ENCODE data around the gene NCOA7.
"Not testable (repeated sequence)": the region's sequence is repeated elsewhere in the genome, so short reads cannot be mapped to it uniquely, and the experiment has no call there.

NCOA7 gene

DNA sequence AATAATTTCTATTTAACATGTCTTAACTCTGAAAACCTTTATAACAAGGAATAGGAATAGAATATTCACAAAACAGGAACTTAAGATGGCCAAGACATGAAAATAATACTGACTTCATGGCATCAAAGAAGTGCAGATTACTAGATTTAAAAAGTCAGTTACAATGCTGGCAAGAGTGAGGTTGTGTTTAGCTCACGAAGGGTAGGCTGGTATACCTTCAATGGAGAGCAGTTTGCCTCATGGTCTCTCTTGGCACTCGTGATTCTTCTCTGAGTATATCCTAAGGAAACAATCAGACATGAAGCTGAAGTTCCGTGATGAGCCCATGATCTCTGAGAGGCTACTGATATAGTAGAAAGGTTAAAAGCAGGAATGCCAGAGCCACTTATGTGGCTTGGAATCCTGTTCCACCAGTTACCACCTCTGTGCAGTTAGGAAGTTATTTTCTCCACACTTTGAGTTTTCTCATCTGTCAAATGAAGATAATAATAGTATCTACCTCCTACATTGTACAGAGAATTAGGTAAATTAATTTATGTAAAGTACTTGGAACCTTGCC, 7.2 kb downstream of the NCOA7 start:
- no peak overlapping the region for H3K4me3 ChIP-seq (ENCODE audit: low read length)
- DNase-seq (ENCODE audit: low read depth): no peak
- TF ChIP-seq, protein P1, sequence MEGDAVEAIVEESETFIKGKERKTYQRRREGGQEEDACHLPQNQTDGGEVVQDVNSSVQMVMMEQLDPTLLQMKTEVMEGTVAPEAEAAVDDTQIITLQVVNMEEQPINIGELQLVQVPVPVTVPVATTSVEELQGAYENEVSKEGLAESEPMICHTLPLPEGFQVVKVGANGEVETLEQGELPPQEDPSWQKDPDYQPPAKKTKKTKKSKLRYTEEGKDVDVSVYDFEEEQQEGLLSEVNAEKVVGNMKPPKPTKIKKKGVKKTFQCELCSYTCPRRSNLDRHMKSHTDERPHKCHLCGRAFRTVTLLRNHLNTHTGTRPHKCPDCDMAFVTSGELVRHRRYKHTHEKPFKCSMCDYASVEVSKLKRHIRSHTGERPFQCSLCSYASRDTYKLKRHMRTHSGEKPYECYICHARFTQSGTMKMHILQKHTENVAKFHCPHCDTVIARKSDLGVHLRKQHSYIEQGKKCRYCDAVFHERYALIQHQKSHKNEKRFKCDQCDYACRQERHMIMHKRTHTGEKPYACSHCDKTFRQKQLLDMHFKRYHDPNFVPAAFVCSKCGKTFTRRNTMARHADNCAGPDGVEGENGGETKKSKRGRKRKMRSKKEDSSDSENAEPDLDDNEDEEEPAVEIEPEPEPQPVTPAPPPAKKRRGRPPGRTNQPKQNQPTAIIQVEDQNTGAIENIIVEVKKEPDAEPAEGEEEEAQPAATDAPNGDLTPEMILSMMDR (conservative IDR thresholded peaks at IDR 0.05; ENCODE audit: low read depth, low read length): no peak

DNA sequence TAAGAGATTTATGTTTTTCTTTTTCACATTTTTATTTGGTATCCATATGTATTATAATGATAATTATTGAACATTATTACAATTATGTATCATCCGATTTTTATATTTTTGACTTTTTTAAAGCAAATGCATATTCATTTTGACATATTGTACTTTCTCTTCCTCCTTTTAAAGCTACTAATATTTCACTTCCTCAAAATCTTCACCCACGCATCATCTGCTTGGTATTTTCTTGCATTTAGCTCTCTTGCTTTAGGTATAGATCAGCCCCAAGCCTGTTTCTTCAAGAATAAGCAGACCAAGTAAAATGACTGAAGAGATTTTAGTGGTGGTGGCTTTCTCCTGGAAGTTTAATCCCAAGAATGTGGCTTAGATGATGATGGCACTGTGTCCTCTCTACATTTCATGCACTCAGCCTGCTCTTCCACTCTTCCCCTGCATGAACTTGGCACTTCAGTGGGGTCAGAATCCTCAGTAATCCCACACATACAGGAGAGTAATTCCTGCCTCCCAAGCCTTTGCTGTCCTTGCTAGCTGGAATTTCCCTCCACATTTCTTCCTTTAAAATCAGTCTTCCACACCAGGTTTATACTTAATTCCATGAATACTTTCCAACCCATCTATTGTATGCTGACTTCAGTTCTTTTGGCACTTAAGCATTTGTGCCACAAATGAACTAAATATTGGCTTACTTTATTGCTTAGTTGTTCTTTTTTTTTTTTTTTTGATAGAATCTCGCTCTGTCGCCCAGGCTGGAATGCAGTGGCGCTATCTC, 8.2 kb downstream of the NCOA7 start:
- TF ChIP-seq, protein P1 (conservative IDR thresholded peaks at IDR 0.05; ENCODE audit: low read depth, low read length): no peak
- no peak overlapping the region for H3K4me3 ChIP-seq (ENCODE audit: low read length)
- DNase-seq (ENCODE audit: low read depth): no peak

DNA sequence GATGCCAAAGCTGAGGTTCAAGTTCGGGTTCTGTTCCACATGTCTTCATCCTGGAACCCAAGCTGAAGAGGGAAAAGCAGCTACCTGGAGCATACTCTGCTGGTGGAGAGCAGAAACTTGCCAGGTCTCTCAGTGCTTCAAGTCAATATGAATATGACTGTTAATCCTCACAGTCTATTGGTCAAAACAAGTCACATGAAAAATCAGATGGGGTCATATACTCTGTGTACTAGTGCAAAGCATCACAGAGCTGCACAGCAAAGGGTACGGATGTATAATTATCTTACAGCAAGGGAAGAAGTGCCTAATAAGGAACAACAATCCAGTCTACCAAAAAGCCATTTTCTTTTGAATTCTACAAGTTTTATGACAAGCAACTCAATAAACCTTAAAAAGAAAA, 11.6 kb downstream of the NCOA7 start:
- DNase-seq (ENCODE audit: low read depth): no peak
- TF ChIP-seq, protein P1 (conservative IDR thresholded peaks at IDR 0.05; ENCODE audit: low read depth, low read length): no peak
- H3K4me3 ChIP-seq (ENCODE audit: low read length): no peak overlapping the region

DNA sequence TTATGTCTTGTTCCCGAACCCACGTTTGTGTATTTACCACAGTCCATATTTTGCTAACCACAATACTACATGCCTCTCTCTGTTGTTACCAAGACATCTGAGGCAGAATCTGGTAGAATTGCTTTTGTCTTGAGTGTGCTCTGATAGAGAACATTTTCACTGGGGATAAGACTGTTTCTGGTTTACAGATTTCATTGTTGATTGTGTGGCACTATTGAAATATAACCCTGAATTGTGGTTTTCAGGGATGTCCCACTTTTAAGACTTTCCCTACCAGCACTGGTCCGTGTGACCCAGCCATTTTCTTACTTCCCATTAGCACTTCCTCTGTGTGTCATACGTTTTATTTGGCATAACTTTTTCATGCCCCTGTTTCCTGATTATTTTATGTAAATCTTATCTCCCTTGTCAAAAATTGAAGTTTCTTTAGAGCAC, 12.2 kb downstream of the NCOA7 start:
- H3K4me3 ChIP-seq (ENCODE audit: low read length): no peak overlapping the region
- no peak for DNase-seq (ENCODE audit: low read depth)
- TF ChIP-seq, protein P1 (conservative IDR thresholded peaks at IDR 0.05; ENCODE audit: low read depth, low read length): no peak

DNA sequence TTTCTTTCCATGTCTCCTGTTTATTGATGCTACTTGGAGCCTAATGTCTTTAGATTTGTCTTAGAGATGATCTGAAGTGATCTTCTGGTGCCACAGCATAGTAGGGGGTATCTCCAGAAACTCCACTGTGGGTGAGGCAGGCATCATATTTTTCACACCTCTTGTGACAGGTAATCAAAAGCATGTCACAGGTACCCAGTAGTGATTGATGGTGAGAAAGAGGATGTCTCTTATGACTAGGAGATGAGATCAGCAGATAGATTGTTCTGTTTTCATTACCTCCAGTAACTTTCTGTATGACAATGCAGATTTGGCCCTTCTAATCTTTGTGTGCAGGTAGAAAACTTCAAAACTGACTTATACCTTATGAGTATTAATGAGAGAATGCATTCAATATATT, 13.5 kb downstream of the NCOA7 start:
- no peak for DNase-seq (ENCODE audit: low read depth)
- TF ChIP-seq, protein P1 (conservative IDR thresholded peaks at IDR 0.05; ENCODE audit: low read depth, low read length): no peak
- H3K4me3 ChIP-seq (ENCODE audit: low read length): no peak overlapping the region

DNA sequence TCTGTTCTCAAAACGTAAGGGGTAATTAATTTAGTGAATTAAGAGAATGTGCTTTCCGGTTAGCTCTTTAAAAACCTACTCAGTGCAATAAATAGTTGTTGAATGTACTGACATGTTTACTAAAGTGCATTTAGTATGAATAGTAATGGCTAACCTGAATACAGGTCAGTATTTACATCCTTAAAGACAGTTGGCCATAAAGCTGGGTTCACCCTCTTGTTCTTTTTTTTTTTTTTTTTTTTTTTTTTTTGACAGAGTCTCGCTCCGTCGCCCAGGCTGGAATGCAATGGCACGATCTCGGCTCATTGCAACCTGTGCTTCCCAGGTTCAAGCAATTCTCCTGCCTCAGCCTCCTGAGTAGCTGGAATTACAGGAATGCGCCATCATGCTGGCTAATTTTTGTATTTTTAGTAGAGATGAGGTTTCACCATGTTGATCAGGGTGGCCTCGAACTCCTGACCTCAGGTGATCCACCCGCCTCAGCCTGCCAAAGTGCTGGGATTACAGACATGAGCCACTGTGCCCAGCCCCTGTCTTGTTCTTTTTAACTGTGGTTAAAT, 14.2 kb downstream of the NCOA7 start:
- H3K4me3 ChIP-seq (ENCODE audit: low read length); DNase-seq (ENCODE audit: low read depth): not testable (repeated sequence)

DNA sequence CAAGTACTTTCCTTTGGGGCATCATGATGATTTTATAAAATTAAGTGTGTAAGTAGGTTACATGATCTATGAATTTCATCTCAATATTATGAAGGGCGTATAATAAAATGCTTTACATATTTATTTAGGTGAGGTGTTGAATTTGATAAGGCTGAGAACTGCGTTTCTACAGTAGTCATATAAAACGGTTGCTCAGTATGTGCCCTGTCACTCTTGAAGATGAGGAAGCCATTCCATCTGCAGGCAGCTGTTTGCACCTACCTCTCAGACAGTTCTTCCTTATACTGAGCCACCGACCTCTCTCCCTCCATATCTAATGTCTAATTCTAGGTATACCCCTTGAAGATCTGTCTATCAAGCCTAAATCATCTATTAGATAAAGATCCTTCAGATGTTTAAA, 16.1 kb downstream of the NCOA7 start:
- TF ChIP-seq, protein P1 (conservative IDR thresholded peaks at IDR 0.05; ENCODE audit: low read depth, low read length): no peak
- DNase-seq (ENCODE audit: low read depth): no peak
- no peak overlapping the region for H3K4me3 ChIP-seq (ENCODE audit: low read length)

Measured in retinal pigment epithelial cell (primary cell).